ENCODE results near the gene PSD4. TPM values are rescaled to one million over a fixed set of nuclear protein-coding genes. Genes with fewer than 3 reads are reported as not detected.

PSD4 gene
- total RNA-seq, 1 experiment from 2014 or later, result 2.5 TPM

GRCh38 chr2:113206251-113206650, 32.5 kb downstream of the PSD4 start:
- no peak for DNase-seq (ENCODE audit: low read depth)

- no peak for DNase-seq (ENCODE audit: low read depth)
Observed at GRCh38 chr2:113207021-113207420, 33.2 kb downstream of the PSD4 start.

GRCh38 chr2:113208396-113208795, 34.6 kb downstream of the PSD4 start:
- DNase-seq (ENCODE audit: low read depth), result no peak

- DNase-seq (ENCODE audit: low read depth), result peak; percentile 68
Observed at GRCh38 chr2:113209011-113209645, 35.4 kb downstream of the PSD4 start.

GRCh38 chr2:113209646-113210171, 35.9 kb downstream of the PSD4 start:
- DNase-seq (ENCODE audit: low read depth), result no peak

- DNase-seq (ENCODE audit: low read depth), result peak; percentile 96
Observed at GRCh38 chr2:113211226-113212105, 37.7 kb downstream of the PSD4 start.

GRCh38 chr2:113212245-113213060, 38.7 kb downstream of the PSD4 start:
- DNase-seq (ENCODE audit: low read depth), result no peak

- DNase-seq (ENCODE audit: low read depth), result no peak
Observed at GRCh38 chr2:113213061-113213930, 39.5 kb downstream of the PSD4 start.

- DNase-seq (ENCODE audit: low read depth), result no peak
Observed at GRCh38 chr2:113214141-113214540, 40.4 kb downstream of the PSD4 start.

- DNase-seq (ENCODE audit: low read depth), result no peak
Observed at GRCh38 chr2:113215056-113215455, 41.3 kb downstream of the PSD4 start.

- DNase-seq (ENCODE audit: low read depth), result no peak
Observed at GRCh38 chr2:113216321-113216720, 42.5 kb downstream of the PSD4 start.

GRCh38 chr2:113216891-113217454, 43.2 kb downstream of the PSD4 start:
- peak; percentile 69 for DNase-seq (ENCODE audit: low read depth)

GRCh38 chr2:113217455-113218282, 43.9 kb downstream of the PSD4 start:
- DNase-seq (ENCODE audit: low read depth), result peak; percentile 91

GRCh38 chr2:113218283-113219091, 44.7 kb downstream of the PSD4 start:
- DNase-seq (ENCODE audit: low read depth), result peak; percentile 97

GRCh38 chr2:113219092-113219441, 45.3 kb downstream of the PSD4 start:
- no peak for DNase-seq (ENCODE audit: low read depth)

- DNase-seq (ENCODE audit: low read depth), result no peak
Observed at GRCh38 chr2:113219525-113219888, 45.7 kb downstream of the PSD4 start.

GRCh38 chr2:113219889-113220641, 46.3 kb downstream of the PSD4 start:
- DNase-seq (ENCODE audit: low read depth), result peak; percentile 80

GRCh38 chr2:113220970-113221708, 47.4 kb downstream of the PSD4 start:
- DNase-seq (ENCODE audit: low read depth), result no peak

All from RPMI7951 (cell line).